MM.1S (cell line): Measurements from ENCODE around the gene TMPRSS13.

Experiments
- DNase-seq: peaks from one replicate; pipeline ENCODE4 v3.0.0-alpha.2; 2015
- H2AFZ ChIP-seq: fragments of 300-600 bp; sonication (generic); 2 replicates; pipeline ENCODE4 v1.6.0; 2016; ENCODE audit warnings: antibody characterized with exemption, low read length
- H3F3A ChIP-seq: fragments of 300-600 bp; sonication (generic); 2 replicates; pipeline ENCODE4 v1.6.1; 2016; ENCODE audit warnings: mild to moderate bottlenecking, antibody characterized with exemption, low read length, moderate library complexity, mixed read lengths; ENCODE audit not compliant: insufficient read depth
- H3K27ac ChIP-seq: fragments of 300-600 bp; sonication (generic); 2 replicates; pipeline ENCODE4 v1.5.1; 2016; ENCODE audit warnings: mild to moderate bottlenecking, low read length
- H3K27me3 ChIP-seq: fragments of 300-600 bp; sonication (generic); replicated peaks from 2 replicates; pipeline ENCODE4 v1.6.0; 2016; ENCODE audit warnings: low read length; ENCODE audit not compliant: insufficient read depth
- H3K36me3 ChIP-seq: fragments of 300-600 bp; sonication (generic); replicated peaks from 2 replicates; pipeline ENCODE4 v1.6.1; 2016; ENCODE audit warnings: mild to moderate bottlenecking, low read length, mixed read lengths; ENCODE audit not compliant: insufficient read depth
- H3K4me1 ChIP-seq: fragments of 300-600 bp; sonication (generic); 2 replicates; pipeline ENCODE4 v1.6.1; 2016; ENCODE audit warnings: low read length, mixed read lengths
- H3K4me2 ChIP-seq: fragments of 300-600 bp; sonication (generic); 2 replicates; pipeline ENCODE4 v1.6.0; 2016; ENCODE audit warnings: low read depth, low read length
- H3K4me3 ChIP-seq: fragments of 300-600 bp; sonication (generic); 2 replicates; pipeline ENCODE4 v1.5.1; 2016; ENCODE audit warnings: low read length, mixed read lengths
- H3K79me2 ChIP-seq: fragments of 300-600 bp; sonication (generic); 2 replicates; pipeline ENCODE4 v1.6.1; 2016; ENCODE audit warnings: mixed run types, low read length, mixed read lengths
- H3K9ac ChIP-seq: fragments of 300-600 bp; sonication (generic); 2 replicates; pipeline ENCODE4 v1.6.1; 2016; ENCODE audit warnings: low read length, mixed read lengths
- H3K9me2 ChIP-seq: fragments of 300-600 bp; sonication (generic); replicated peaks from 2 replicates; pipeline ENCODE4 v1.6.1; 2016; ENCODE audit warnings: mild to moderate bottlenecking, low read length, mixed read lengths; ENCODE audit not compliant: insufficient read depth
- H3K9me3 ChIP-seq: fragments of 300-600 bp; sonication (generic); replicated peaks from 2 replicates; pipeline ENCODE4 v1.6.1; 2016; ENCODE audit warnings: mild to moderate bottlenecking, low read length, mixed read lengths; ENCODE audit not compliant: insufficient read depth
- H4K20me1 ChIP-seq: fragments of 300-600 bp; sonication (generic); 2 replicates; pipeline ENCODE4 v1.6.1; 2016; ENCODE audit warnings: mild to moderate bottlenecking, low read length, moderate library complexity, mixed read lengths; ENCODE audit not compliant: insufficient read depth
- EZH2 ChIP-seq: fragments of 300-600 bp; sonication (generic); optimal IDR thresholded peaks from 2 replicates; pipeline ENCODE3; 2017; ENCODE audit warnings: low read depth, mild to moderate bottlenecking, antibody characterized with exemption, low read length, mixed read lengths
- EZH2phosphoT487 ChIP-seq: fragments of 300-600 bp; sonication (generic); IDR thresholded peaks from 2 replicates; pipeline ENCODE4 v1.6.1; 2018; ENCODE audit warnings: antibody characterized with exemption, low read length
- TF ChIP-seq, protein P1 (sequence below): fragments of 300-600 bp; sonication (generic); IDR thresholded peaks from 2 replicates; pipeline ENCODE4 v1.5.1; 2016; ENCODE audit warnings: antibody characterized with exemption, low read length, mixed read lengths

The TMPRSS13 gene

DNA sequence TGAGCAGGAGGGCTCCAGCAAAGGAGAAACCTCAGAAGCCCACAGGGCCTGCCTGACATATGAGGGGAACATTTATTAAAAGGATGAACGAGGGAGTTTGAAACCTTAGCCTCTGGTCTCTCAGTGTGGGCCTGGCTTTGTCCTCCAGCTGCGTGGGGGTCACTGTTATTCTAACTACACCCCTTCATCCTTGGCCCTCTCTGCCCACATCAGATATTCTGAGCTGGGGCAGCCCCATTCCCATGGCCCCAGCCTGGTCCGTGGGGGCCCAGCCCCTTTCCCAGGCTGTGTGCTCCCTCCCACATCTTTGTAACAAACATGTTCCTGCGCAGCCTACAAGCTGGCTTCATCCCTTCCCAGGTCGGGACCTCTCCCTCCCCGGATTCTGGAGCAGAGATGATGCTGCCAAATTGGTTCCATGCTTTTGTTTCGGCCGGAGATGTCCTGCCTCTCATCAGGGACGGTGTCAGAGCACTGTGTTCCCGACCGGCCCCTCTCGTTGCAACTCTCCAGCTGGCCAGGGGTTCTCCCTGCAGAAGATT, 56.7 kb downstream of the TMPRSS13 start:
- H3K9ac ChIP-seq, result no peak overlapping the region
- no peaks in the 10 kb centered on the region for H3K79me2 ChIP-seq
- H4K20me1 ChIP-seq, result peaks cover 3% of the 10 kb centered on the region; the same call in 1 of the 2 replicates
- H3K4me3 ChIP-seq, result no peak overlapping the region
- no peak overlapping the region for H3K27ac ChIP-seq
- H3K27me3 ChIP-seq, result peaks cover 72% of the 10 kb centered on the region
- no peak for DNase-seq
- no peaks in the 10 kb centered on the region for H3K9me2 ChIP-seq
- no peaks in the 10 kb centered on the region for H3K36me3 ChIP-seq
- no peak overlapping the region for H3K4me2 ChIP-seq
- H2AFZ ChIP-seq, result no peak overlapping the region
- no peaks in the 10 kb centered on the region for H3K9me3 ChIP-seq
- TF ChIP-seq EZH2phosphoT487 (no peak), EZH2 (no peak)
- TF ChIP-seq, protein P1, sequence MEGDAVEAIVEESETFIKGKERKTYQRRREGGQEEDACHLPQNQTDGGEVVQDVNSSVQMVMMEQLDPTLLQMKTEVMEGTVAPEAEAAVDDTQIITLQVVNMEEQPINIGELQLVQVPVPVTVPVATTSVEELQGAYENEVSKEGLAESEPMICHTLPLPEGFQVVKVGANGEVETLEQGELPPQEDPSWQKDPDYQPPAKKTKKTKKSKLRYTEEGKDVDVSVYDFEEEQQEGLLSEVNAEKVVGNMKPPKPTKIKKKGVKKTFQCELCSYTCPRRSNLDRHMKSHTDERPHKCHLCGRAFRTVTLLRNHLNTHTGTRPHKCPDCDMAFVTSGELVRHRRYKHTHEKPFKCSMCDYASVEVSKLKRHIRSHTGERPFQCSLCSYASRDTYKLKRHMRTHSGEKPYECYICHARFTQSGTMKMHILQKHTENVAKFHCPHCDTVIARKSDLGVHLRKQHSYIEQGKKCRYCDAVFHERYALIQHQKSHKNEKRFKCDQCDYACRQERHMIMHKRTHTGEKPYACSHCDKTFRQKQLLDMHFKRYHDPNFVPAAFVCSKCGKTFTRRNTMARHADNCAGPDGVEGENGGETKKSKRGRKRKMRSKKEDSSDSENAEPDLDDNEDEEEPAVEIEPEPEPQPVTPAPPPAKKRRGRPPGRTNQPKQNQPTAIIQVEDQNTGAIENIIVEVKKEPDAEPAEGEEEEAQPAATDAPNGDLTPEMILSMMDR, result no peak
- peaks cover 7% of the 10 kb centered on the region; the same call in 1 of the 2 replicates for H3K4me1 ChIP-seq
- no peaks in the 10 kb centered on the region for H3F3A ChIP-seq

DNA sequence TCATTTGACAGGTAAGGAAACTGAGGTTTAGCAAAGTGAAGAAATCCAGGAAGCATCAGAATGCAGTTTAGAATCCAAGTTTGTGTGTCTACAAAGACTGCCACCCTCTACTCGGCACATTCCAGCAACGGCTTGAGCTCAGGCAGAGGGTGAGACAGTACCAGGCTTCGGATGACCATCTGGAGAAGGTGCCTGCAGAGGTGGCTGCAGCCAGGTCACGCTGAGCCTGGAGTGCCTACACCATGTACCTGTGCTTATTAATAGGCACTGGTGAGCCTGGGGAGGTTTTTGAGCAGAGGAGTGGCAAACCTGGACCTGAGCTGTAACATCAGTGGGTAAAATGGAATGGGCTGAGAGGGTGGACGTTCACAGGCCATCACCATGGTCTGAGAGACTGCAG, 57.4 kb downstream of the TMPRSS13 start:
- no peak overlapping the region for H3K4me3 ChIP-seq
- H3K36me3 ChIP-seq, result no peaks in the 10 kb centered on the region
- no peaks in the 10 kb centered on the region for H3K79me2 ChIP-seq
- H3K9ac ChIP-seq, result no peak overlapping the region
- no peak overlapping the region for H3K27ac ChIP-seq
- H3K4me2 ChIP-seq, result no peak overlapping the region
- peaks cover 3% of the 10 kb centered on the region; the same call in 1 of the 2 replicates for H4K20me1 ChIP-seq
- H3K9me3 ChIP-seq, result no peaks in the 10 kb centered on the region
- no peaks in the 10 kb centered on the region for H3K9me2 ChIP-seq
- H3F3A ChIP-seq, result no peaks in the 10 kb centered on the region
- no peak overlapping the region for H2AFZ ChIP-seq
- DNase-seq, result no peak
- TF ChIP-seq EZH2 (no peak), EZH2phosphoT487 (no peak)
- TF ChIP-seq, protein P1, result no peak
- H3K4me1 ChIP-seq, result peaks cover 7% of the 10 kb centered on the region; the same call in 1 of the 2 replicates
- H3K27me3 ChIP-seq, result peaks cover 65% of the 10 kb centered on the region

DNA sequence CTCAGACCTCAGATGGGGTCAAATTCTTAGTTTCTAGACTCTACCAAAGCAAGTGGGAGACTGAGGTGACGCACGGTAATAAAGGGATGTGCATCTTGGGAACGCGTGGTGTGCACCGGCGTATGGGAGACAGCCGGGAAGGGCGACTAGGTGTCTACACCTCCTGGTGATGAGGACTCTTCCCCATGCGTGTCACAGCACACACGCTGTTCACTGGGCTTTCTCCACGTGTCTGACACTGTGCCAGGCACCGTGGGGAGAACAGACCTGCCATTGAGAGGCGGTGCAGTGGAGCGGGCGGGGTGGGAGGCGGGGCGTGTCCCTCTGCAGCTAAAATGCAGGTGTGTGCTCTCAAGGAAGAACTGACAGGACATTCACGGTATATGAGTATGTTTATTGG, 58.0 kb downstream of the TMPRSS13 start:
- TF ChIP-seq, protein P1, result no peak
- no peak for TF ChIP-seq EZH2
- TF ChIP-seq EZH2phosphoT487, result no peak
- H4K20me1 ChIP-seq, result peaks cover 3% of the 10 kb centered on the region; the same call in 1 of the 2 replicates

More for the DNA sequence above, 58.0 kb downstream of the TMPRSS13 start:
- no peak overlapping the region for H3K27ac ChIP-seq
- H3K9ac ChIP-seq, result no peak overlapping the region
- no peak overlapping the region for H2AFZ ChIP-seq
- no peaks in the 10 kb centered on the region for H3F3A ChIP-seq
- peaks cover 65% of the 10 kb centered on the region for H3K27me3 ChIP-seq
- no peak overlapping the region for H3K4me3 ChIP-seq
- peaks cover 7% of the 10 kb centered on the region; the same call in 1 of the 2 replicates for H3K4me1 ChIP-seq
- no peak for DNase-seq
- no peaks in the 10 kb centered on the region for H3K9me2 ChIP-seq
- H3K9me3 ChIP-seq, result no peaks in the 10 kb centered on the region
- H3K4me2 ChIP-seq, result no peak overlapping the region
- no peaks in the 10 kb centered on the region for H3K79me2 ChIP-seq
- no peaks in the 10 kb centered on the region for H3K36me3 ChIP-seq
